Activated CD4-positive, alpha-beta T cell treated with anti-CD3 and anti-CD28 coated beads, Interleukin-2, amount 50 U/mL, for 4 hours (primary cell): ENCODE data around the gene ENSA.
"Not testable (repeated sequence)": the region's sequence is repeated elsewhere in the genome, so short reads cannot be mapped to it uniquely, and the experiment has no call there.

Experiments used
- DNase-seq, 2 experiments: peaks; one replicate each; pipeline ENCODE4 v3.0.0-alpha.2; 2020

The ENSA gene, protein sequence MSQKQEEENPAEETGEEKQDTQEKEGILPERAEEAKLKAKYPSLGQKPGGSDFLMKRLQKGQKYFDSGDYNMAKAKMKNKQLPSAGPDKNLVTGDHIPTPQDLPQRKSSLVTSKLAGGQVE

DNA sequence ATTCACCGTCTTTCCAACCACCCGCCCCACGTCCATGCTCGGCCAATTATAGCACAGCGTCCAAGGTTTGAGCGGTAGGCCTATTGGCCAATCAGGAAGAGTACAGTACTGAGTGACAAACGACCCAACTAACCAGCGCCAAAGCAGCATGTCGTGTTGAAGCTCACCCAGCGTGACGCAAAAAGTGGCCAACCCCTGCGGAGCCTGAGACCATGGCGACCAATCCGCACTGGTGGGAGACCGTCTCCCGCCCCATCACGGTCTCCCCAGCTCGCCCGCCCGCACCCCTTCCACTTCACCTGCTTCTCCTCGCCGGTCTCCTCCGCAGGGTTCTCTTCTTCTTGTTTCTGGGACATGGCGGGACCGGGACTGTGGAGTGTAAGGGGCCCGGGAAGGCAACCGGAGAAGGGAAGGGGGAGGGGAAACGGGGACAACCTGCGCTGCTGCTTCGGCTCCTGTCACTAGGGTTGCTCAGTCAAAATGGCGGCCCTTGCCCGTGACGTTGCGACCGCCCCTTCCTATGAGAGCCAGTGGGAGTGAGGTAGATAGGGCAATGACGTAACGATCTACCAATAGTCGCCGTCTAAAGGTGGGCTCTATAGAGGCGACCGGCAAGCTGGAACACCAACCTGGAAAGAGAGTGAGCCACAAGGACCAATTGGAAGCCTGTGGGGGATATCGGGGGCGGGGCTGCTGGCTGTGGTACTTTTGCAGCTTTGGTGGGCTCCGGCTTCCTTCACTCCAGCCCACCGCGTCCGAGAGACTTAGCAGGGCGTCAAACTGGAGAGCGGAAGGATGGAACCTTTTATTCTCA, at the start of gene ENSA:
ENSA (minus strand) TSS at position 498 of the 814 bp plus-strand sequence; CDS start at position 356, 142 bp downstream.
- peak; percentile 94 for DNase-seq

DNA sequence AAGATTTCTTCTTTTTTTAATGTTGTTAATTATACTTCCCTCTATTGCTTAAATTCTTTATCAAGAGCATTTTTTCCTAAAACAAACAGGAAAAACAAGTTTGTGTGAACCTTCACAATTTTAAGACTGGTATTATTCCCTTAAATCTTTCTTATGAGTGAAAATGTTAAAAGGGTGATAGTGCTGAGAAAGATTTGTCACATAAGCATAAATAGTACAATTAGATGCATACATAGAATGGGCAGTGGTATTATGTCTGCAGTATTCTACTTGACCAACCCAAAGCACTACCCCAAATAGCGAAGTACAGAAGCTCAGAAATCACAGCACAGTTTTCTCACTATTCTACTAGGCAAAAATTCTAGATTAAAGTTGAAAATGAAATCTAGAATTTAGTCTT, 49.6 kb upstream of the ENSA start:
- DNase-seq = no peak

DNA sequence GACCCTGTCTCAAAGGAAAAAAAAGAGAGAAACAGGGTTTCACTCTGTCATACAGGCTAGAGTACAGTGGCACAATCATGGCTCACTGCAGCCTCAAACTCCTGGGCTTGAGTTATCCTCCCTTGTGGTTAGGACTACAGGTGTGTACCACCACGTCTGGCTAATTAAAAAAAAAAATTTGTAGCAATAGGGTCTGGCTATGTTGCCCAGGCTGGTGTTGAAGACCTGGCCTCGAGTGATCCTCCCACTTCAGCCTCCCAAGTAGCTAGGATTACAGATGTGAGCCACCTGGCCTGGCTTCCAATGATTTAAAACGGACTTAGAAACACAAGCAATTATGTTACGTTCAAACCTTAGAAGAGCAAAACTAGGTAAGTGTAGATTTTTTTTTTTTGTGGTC, 45.5 kb upstream of the ENSA start:
- no peak for DNase-seq

DNA sequence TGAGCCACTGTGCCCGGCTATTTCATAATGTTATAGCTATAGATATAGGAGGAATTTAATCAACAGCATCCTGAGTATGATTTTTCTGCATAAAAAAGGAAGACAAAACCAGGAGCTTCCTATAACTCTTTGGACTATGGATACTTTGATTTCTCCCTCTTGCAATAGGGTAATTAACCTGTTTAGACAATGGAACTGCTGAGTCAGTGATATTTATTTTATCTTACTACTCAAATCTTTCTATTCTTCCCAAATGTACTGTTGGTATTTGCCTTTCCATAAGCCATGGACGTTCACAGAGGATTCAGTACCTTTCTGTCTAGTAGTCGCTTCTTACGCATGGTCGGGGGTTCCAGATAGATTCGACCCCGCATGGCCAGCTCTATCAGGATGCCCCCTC, 33.9 kb upstream of the ENSA start:
- no peak for DNase-seq

DNA sequence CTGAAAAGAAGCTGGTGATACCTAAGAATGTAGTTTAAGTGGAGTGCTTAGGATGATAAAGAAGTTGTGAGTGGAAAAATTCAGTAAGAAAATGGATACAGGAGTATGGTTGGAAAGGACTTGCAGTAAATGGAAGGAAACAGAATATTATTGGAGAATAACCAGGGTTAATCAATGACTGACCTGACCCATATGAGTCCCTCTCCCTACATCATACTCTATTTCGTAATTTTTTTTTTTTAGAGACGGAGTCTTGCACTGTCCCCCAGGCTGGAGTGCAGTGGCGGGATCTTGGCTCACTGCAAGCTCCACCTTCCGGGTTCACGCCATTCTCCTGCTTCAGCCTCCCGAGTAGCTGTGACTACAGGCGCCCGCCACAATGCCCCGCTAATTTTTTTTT, 33.4 kb upstream of the ENSA start:
- no peak for DNase-seq

DNA sequence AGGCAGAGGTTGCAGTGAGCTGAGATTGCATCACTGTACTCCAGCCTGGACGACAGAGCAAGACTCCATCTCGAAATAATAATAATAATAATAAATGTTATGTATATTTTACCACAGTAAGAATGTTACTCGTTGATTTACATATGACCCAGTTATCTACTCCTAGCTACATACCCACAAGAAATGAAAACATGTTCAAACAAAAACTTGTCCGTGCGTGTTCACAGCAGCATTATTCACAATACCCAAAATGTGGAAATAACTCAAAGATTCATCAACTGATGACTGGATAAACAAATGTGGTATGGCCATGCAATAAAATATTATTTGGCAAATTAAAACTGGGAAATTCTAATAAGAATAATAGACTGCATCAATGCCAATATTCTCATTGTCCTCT, 31.7 kb upstream of the ENSA start:
- DNase-seq = no peak

DNA sequence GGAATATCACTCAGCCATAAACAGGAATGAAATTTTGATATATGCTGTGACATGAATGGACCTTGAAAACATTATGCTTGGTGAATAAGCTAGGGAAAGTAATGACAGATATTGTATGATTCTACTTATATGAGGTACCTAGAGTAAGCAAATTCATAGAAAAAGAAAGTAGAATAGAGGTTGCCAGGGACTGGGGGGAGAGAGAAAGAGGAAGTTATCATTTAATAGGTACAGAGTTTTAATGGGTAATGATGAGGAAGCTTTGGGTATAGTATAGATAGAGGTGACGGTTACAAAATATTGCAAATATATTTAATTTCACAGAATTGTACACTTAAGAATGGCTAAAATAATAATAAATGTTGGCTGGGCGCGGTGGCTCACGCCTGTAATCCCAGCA, 31.2 kb upstream of the ENSA start:
- DNase-seq = no peak

DNA sequence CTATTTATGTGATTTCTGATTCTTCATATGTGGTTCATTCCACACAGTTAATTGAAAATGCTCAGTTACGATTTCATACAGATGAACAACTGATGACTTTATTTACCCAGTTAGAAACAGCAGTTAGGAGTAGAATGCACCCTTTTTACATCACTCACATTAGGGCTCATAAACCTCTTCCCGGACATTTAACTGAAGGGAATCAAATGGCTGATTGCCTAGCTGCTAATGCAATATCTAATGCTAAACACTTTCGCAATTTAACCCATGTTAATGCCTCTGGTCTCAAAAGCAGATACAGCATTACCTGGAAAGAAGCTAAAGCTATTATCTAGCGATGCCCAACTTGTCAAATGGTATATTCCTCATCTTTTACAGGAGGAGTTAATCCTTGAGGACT, 27.7 kb upstream of the ENSA start:
- not testable (repeated sequence) for DNase-seq

DNA sequence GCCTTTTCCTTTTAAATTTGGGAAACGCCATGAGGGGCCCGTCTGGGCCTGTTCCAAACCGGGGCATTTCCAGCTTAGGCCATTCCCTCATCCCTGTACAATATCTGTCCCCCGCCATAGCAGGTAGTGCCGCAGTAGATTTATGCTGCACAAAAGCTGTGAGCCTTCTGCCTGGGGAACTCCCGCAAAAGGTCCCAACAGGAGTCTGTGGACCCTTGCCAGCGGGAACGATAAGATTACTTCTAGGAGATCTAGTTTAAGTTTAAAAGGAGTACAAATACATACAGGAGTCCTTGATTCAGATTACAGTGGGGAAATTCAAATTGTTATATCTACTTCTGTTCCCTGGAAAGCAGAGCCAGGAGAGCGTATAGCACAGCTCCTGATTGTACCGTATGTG, 25.2 kb upstream of the ENSA start:
- not testable (repeated sequence) for DNase-seq

DNA sequence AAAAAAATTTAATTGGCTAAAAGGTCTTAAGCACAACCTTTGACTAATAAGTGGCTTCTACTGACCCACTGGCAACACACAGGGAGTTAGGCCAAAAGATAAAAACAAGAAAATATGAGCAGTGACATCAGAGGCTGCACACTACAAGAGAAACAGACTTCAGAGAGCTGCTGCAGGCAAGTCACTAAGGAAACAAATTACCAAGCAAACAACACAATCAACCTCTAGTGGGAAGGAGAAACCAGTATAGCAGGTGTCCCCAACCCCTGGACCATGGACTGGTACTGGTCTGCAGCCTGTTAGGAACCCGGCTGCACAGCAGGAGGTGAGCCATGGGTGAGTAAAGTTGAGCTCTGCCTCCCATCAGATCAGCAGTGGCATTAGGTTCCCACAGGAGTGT, 20.8 kb upstream of the ENSA start:
- DNase-seq = no peak

DNA sequence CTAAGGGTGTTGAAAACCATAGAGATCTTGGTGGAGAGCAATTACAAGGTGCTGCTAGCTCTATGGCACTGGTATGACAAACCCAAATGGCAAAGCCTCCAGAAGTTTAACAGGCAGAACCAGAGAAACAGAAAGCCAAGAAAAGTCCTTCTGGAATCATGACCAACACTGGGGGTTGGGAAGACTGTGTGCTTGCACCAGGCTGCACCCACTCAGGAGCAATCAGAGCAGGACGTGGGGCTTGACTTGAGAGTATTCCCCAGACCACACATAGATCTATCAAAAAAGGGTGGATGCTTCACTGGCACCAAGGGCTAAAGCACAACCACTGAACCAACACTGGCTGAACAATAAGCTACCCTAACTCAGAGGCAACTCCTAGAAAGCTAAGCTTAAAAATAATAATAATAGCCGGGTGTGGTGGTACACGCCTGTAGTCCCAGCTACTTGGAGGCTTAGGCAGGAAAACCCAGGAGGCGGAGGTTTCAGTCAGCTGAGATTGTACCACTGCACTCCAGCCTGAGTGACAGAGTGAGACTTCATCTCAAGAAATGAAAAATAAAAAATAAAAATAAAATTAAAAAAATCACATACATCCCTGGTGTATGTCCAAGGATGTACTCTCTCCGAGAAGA, 20.1 kb upstream of the ENSA start:
- no peak for DNase-seq

DNA sequence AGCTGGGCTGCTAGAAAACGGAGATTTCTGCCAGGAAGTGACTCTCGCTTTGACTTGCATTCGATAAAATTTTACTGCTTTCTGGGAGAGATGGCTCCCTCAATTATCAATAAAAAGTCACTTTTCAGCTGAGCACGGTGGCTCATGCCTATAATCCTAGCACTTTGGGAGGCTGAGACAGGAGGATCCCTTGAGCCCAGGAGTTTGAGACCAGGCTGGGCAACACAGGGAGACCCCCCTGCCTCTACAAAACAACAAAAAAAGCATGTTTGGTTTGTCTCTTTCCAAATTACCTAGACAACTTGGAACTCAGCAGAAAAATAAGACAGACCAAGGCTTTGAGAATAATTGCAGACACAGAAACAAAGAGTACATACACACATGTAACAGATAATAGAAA, 12.9 kb upstream of the ENSA start:
- DNase-seq = no peak

DNA sequence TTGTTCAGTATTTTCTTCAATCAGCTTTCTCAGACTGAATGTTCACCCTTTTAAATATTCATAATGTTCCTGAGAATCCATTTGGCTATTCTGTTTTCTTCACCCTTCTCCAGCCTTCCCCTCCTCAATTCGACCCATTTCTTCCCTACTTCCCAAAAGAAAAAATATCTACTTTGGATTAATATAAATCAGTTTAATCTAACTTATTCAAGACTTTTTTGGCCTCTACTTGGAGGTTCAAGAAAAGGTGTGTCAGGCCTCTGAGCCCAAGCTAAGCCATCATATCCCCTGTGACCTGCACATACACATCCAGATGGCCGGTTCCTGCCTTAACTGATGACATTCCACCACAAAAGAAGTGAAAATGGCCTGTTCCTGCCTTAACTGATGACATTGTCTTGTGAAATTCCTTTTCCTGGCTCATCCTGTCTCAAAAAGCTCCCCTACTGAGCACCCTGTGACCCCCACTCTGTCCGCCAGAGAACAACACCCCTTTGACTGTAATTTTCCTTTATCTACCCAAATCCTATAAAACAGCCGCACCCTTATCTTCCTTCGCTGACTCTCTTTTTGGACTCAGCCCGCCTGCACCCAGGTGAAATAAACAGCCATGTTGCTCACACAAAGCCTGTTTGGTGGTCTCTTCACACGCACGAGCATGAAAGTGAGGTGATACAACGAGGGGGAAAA, 11.9 kb upstream of the ENSA start:
- not testable (repeated sequence) for DNase-seq

DNA sequence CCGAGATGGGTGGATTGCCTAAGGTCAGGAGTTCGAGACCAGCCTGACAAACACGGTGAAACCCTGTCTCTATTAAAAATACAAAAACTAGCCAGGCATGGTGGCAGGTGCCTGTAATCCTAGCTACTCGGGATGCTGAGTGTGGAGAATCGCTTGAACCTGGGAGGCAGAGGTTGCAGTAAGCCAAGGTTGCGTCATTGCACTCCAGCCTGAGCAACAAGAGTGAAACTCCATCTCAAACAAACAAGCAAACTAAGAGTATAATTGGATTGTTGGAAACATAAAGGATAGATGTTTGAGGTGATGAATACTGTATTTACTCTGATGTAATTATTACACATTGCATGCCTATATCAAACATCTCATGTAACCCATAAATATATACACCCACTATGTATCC, 9.0 kb upstream of the ENSA start:
- not testable (repeated sequence) for DNase-seq

DNA sequence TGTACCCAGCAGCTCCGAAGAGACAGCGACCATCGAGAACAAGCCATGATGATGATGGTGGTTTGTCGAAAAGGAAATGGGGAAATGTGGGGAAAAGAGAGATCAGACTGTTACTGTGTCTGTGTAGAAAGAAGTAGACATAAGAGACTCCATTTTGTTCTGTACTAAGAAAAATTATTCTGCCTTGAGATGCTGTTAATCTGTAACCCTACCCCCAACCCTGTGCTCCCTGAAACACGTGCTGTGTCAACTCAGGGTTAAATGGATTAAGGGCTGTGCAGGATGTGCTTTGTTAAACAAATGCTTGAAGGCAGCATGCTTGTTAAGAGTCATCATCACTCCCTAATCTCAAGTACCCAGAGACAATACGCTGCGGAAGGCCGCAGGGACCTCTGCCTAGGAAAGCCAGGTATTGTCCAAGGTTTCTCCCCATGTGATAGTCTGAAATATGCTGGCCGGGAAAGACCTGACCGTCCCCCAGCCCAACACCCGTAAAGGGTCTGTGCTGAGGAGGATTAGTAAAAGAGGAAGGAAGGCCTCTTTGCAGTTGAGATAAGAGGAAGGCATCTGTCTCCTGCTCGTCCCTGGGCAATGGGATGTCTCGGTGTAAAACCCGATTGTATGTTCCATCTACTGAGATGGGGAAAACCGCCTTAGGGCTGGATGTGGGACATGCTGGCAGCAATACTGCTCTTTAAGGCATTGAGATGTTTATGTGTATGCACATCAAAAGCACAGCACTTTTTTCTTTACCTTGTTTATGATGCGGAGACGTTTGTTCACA, 5.6 kb upstream of the ENSA start:
- DNase-seq = not testable (repeated sequence)

DNA sequence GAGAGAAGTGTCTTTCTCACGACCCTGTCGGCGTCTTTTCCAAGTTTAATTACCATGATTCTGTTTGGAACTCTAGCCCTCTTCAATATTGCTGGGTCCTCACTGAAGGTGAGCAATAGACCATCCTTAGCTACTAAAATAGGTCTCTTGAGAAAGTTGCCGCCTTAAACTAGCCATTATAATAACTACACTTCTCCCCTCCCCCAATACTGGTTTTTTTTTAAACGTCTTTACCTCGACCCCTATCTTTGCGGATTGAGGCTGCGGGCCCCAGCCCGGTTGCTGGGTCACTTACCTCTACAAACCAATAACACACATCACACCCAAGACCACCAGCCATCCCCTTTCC, 672 bp downstream of the ENSA start:
- DNase-seq = no peak

DNA sequence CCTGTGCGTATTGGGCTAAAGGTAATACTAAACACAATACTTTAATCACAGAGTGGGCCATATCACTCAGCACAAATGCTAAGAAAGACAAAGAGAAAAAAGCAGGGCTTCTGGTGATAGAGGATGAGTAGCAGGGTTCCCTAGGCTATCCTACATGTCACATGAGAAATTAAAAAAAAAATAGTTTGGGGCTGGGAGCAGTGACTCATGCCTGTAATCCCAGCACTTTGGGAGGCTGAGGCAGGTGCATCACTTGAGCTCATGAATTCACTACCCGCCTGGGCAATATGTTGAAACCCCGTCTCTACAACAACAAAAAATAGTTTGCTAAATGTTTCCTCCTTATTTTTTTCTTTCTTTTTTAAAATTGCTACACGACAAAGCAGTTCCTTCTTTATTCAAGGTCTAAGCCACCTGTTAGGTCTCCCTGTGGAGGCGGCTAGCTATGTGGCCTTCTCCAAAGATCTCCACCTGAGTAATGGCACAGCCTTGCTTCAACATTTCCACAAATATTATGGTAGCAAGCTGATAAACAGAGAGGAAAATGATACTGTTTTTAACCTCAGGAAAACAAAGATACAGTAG, 1.5 kb downstream of the ENSA start:
- no peak for DNase-seq

DNA sequence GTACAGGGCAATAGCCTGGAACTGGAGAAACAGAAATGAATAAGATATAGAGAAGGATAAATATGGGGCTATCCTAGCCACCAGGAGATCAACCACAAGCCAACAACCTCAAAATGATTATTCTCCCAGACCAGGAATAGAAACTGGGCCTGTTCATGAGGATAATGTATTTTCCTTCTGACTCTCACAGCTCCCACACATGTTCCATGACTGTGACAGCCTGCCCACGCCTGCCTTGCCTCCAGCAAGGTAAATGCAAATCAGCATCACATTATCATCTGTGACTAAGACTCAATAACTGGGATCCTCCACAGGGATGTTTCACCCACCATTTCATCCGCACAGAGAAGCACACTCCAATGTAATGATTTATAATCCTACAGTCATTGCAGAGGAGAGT, 3.3 kb downstream of the ENSA start:
- peak in 1 of 2 experiments; percentile 16 for DNase-seq

DNA sequence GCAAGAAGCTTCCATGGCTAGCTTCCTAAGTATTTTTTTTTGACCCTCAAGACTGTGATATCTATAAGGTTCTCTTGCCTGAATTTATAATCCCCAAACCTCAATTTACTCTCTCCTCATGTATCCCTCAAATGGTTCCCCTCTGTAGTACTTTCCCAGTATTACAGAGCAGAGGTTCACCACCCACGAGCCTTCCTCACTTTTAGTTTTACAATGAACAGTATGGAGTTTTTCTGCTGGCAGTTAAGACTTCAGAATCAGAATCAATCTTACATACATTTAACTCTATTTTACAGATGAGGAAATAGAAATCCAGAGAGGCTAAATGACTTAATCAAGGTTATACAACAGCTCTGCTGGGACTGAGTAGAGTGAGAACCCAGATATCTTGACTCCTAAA, 4.9 kb downstream of the ENSA start:
- DNase-seq = not testable (repeated sequence)

DNA sequence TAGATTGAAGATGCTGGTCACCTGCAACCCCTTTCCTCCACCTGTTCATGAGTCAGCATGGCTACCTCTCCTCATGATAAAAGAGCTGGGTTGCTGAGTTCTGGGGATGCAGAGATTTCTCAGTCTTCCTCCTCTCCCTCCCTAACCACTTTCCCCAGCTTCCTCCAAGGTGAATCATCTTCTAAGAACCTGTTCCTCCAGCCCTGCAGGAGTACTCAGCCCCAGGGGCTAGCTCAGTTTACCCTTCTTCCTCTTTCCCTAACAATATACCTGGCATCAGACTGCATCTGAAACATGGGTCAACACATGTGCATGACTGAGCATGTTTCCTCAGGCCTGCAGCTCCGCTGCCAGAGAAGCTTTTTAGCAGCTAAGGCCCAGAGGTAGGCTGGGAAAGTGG, 5.3 kb downstream of the ENSA start:
- DNase-seq = not testable (repeated sequence)

DNA sequence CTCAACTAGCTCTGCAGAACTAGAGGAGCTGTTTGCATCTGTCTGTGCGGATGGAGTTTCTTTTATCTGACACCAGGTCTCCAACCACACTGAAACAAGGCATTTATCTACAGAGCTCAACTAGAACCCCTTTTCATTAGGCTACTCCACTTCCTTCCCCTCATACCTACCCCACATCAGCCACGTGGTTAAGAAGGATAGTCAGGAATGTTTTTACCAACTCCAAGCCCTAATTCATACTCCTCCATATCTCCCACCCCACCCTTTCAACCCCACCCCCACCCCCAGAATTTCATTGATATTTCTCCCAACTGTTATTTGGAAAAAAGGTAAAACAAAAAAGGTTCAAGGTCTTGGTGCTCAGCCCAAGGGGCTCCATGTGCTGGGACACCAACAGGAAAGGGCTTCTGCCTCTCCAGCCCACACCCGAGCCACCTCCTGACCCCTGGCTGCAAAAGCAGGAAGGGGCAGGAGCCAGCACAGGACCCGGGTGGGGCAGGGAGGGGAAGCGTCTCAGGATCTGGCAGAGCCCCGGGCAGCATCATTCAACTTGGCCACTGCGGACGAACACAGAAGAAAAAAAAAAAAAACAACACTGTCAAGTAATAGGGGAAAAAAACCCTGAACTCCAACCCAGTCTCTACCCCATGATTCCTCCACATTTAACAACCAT, 7.0 kb downstream of the ENSA start:
- DNase-seq = no peak
